GM23338 (cell line): ENCODE data around the gene CDKAL1. TPM values are rescaled to one million over a fixed set of nuclear protein-coding genes. Genes with fewer than 3 reads are reported as not detected.

Experiments
- ATAC-seq: fragments of 200-7000 bp; cut with Tn5 transposase; 3 replicates; pipeline ENCODE4 v1.9.1; 2020
- DNase-seq: peaks from one replicate; pipeline ENCODE4 v3.0.0-alpha.2; 2015; ENCODE audit warnings: low spot score
- H2AFZ ChIP-seq: fragments of 200-600 bp; sonication (generic); 2 replicates; pipeline ENCODE4 v1.8.0; 2016; ENCODE audit warnings: antibody characterized with exemption, mild to moderate bottlenecking, moderate library complexity
- H3F3A ChIP-seq: fragments of 200-600 bp; sonication (generic); replicated peaks from 2 replicates; pipeline ENCODE4 v1.8.0; 2017; ENCODE audit warnings: antibody characterized with exemption, mixed run types, low read depth
- H3K27ac ChIP-seq: fragments of 200-600 bp; sonication (generic); 2 replicates; pipeline ENCODE4 v1.6.1; 2016; ENCODE audit warnings: low read depth
- H3K27me3 ChIP-seq: fragments of 200-600 bp; sonication (generic); 2 replicates; pipeline ENCODE4 v1.8.0; 2016; ENCODE audit warnings: mild to moderate bottlenecking, mixed run types, moderate library complexity; ENCODE audit not compliant: insufficient read depth
- H3K36me3 ChIP-seq: fragments of 200-600 bp; sonication (generic); 2 replicates; pipeline ENCODE4 v1.8.0; 2016; ENCODE audit warnings: mild to moderate bottlenecking; ENCODE audit not compliant: insufficient read depth
- H3K4me1 ChIP-seq: fragments of 200-600 bp; sonication (generic); 2 replicates; pipeline ENCODE4 v1.8.0; 2016; ENCODE audit warnings: mild to moderate bottlenecking, moderate library complexity; ENCODE audit not compliant: insufficient read depth
- H3K4me2 ChIP-seq: fragments of 200-600 bp; sonication (generic); 2 replicates; pipeline ENCODE4 v1.7.1; 2017; ENCODE audit warnings: mixed run types
- H3K4me3 ChIP-seq: fragments of 200-600 bp; sonication (generic); 2 replicates; pipeline ENCODE4 v1.6.1; 2016; ENCODE audit warnings: mixed run types
- H3K79me2 ChIP-seq: fragments of 200-600 bp; sonication (generic); replicated peaks from 2 replicates; pipeline ENCODE4 v1.8.0; 2017; ENCODE audit warnings: mild to moderate bottlenecking; ENCODE audit not compliant: insufficient read depth
- H3K9me2 ChIP-seq: fragments of 200-600 bp; sonication (generic); 2 replicates; pipeline ENCODE4 v1.8.0; 2017; ENCODE audit not compliant: insufficient read depth
- H4K20me1 ChIP-seq: fragments of 200-600 bp; sonication (generic); replicated peaks from 2 replicates; pipeline ENCODE4 v1.8.0; 2017; ENCODE audit warnings: mild to moderate bottlenecking; ENCODE audit not compliant: insufficient read depth
- H3K27ac Mint-ChIP-seq: 2 replicates; pipeline ENCODE4 v1.8.0; 2020; ENCODE audit warnings: inconsistent platforms, mild to moderate bottlenecking, moderate library complexity, mixed read lengths
- H3K27me3 Mint-ChIP-seq: 3 replicates; pipeline ENCODE4 v1.8.0; 2022; ENCODE audit warnings: low read depth, mild to moderate bottlenecking, moderate library complexity, mixed read lengths, inconsistent platforms; ENCODE audit not compliant: insufficient read depth, poor library complexity
- H3K36me3 Mint-ChIP-seq: 3 replicates; pipeline ENCODE4 v1.8.0; 2021; ENCODE audit warnings: low read depth, mild to moderate bottlenecking, inconsistent platforms, moderate library complexity, mixed read lengths
- H3K4me1 Mint-ChIP-seq: 3 replicates; pipeline ENCODE4 v1.8.0; 2020; ENCODE audit warnings: mild to moderate bottlenecking, inconsistent platforms, mixed read lengths
- H3K4me3 Mint-ChIP-seq: 3 replicates; pipeline ENCODE4 v1.8.0; 2021; ENCODE audit warnings: moderate library complexity, mild to moderate bottlenecking, inconsistent platforms, mixed read lengths
- H3K9me3 Mint-ChIP-seq: 3 replicates; pipeline ENCODE4 v1.8.0; 2020; ENCODE audit warnings: moderate library complexity, mild to moderate bottlenecking, inconsistent platforms, mixed read lengths
- POLR2AphosphoS5 ChIP-seq: IDR thresholded peaks from 2 replicates; pipeline ENCODE4 v1.6.1; 2016; ENCODE audit warnings: antibody characterized with exemption, low read depth
- STAT1 ChIP-seq: IDR thresholded peaks from one replicate; pipeline ENCODE4 v1.6.1; 2016; ENCODE audit warnings: antibody characterized with exemption; ENCODE audit not compliant: unreplicated experiment
- polyA plus RNA-seq: library from polyadenylated mRNA; unstranded; fragments of >200 nt; fragmentation: Nextera tagmentation; extraction: Ambion mirVana; gene quantifications from 2 replicates; pipeline ENCODE4 v1.2.1, GENCODE V29; 2016
- total RNA-seq: library from RNA; depleted of rRNA; stranded (reverse); fragments of >200 nt; shearing (Covaris generic); gene quantifications from 2 replicates; pipeline ENCODE4 v1.2.3, GENCODE V29; 2014
- TF ChIP-seq, protein P1 (sequence below): fragments of 250-450 bp; sonication (Bioruptor Pico); IDR thresholded peaks from 2 replicates; pipeline ENCODE4 v1.5.0; 2020; ENCODE audit warnings: mild to moderate bottlenecking, moderate library complexity

Gene CDKAL1
- total and polyA plus RNA-seq, 2 experiments from 2014 or later: 17.8 to 35.0 TPM

DNA sequence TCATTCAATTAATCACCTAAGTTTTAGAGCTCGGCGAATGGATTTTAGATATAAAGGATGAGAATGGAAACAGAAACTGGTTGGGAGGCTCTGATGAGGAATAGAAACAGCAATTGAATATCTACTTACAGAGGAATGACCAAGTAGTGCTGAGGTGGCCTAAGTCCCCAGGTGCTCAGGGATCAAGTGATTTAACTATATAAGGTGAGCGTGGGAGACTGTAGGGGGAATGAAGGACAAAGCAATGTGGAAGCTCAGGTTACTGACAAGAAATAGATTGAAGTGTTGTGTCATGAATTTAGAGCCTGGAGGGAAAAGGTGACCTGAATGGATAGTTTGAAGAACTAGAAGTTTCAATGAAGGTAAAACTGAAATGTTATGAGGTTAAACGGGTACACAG, 563.9 kb downstream of the CDKAL1 start (continued):
- TF ChIP-seq, protein P1, sequence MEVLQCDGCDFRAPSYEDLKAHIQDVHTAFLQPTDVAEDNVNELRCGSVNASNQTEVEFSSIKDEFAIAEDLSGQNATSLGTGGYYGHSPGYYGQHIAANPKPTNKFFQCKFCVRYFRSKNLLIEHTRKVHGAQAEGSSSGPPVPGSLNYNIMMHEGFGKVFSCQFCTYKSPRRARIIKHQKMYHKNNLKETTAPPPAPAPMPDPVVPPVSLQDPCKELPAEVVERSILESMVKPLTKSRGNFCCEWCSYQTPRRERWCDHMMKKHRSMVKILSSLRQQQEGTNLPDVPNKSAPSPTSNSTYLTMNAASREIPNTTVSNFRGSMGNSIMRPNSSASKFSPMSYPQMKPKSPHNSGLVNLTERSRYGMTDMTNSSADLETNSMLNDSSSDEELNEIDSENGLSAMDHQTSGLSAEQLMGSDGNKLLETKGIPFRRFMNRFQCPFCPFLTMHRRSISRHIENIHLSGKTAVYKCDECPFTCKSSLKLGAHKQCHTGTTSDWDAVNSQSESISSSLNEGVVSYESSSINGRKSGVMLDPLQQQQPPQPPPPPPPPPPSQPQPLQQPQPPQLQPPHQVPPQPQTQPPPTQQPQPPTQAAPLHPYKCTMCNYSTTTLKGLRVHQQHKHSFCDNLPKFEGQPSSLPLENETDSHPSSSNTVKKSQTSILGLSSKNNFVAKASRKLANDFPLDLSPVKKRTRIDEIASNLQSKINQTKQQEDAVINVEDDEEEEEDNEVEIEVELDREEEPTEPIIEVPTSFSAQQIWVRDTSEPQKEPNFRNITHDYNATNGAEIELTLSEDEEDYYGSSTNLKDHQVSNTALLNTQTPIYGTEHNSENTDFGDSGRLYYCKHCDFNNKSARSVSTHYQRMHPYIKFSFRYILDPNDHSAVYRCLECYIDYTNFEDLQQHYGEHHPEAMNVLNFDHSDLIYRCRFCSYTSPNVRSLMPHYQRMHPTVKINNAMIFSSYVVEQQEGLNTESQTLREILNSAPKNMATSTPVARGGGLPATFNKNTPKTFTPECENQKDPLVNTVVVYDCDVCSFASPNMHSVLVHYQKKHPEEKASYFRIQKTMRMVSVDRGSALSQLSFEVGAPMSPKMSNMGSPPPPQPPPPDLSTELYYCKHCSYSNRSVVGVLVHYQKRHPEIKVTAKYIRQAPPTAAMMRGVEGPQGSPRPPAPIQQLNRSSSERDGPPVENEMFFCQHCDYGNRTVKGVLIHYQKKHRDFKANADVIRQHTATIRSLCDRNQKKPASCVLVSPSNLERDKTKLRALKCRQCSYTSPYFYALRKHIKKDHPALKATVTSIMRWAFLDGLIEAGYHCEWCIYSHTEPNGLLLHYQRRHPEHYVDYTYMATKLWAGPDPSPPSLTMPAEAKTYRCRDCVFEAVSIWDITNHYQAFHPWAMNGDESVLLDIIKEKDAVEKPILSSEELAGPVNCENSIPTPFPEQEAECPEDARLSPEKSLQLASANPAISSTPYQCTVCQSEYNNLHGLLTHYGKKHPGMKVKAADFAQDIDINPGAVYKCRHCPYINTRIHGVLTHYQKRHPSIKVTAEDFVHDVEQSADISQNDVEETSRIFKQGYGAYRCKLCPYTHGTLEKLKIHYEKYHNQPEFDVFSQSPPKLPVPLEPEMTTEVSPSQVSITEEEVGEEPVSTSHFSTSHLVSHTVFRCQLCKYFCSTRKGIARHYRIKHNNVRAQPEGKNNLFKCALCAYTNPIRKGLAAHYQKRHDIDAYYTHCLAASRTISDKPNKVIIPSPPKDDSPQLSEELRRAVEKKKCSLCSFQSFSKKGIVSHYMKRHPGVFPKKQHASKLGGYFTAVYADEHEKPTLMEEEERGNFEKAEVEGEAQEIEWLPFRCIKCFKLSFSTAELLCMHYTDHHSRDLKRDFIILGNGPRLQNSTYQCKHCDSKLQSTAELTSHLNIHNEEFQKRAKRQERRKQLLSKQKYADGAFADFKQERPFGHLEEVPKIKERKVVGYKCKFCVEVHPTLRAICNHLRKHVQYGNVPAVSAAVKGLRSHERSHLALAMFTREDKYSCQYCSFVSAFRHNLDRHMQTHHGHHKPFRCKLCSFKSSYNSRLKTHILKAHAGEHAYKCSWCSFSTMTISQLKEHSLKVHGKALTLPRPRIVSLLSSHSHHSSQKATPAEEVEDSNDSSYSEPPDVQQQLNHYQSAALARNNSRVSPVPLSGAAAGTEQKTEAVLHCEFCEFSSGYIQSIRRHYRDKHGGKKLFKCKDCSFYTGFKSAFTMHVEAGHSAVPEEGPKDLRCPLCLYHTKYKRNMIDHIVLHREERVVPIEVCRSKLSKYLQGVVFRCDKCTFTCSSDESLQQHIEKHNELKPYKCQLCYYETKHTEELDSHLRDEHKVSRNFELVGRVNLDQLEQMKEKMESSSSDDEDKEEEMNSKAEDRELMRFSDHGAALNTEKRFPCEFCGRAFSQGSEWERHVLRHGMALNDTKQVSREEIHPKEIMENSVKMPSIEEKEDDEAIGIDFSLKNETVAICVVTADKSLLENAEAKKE (CRISPR knock-in tag): no peak
- TF ChIP-seq POLR2AphosphoS5: no peak

DNA sequence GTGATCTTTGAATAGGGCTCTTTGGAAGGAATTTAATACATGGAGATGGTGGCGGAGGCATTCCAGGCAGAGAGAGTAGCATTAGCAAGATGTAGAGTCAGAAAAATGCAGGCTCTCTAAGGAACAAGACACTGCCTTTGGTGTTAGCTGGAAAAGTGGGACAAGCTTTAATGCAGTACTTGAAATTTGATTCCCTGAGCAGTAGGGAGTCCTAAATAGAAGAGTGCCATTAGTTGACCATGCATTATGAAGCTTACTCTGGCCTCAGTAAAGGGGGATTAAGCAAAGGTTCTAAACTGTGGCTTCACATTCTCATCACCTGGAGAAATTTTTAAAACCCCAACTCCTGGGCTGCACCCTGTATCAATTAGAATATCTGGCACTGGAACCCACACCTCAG, 564.5 kb downstream of the CDKAL1 start:
- H3K79me2 ChIP-seq: no peaks in the 10 kb centered on the region
- Mint-ChIP-seq H3K27ac (peak overlapping the region; percentile 46; the same call in 1 of the 2 replicates), H3K4me3 (peak overlapping the region; percentile 11; the same call in 1 of the 3 replicates), H3K4me1 (peaks cover 35% of the 10 kb centered on the region), H3K36me3 (no peaks in the 10 kb centered on the region), H3K27me3 (peaks cover 3% of the 10 kb centered on the region), H3K9me3 (no peaks in the 10 kb centered on the region)
- H3F3A ChIP-seq: no peaks in the 10 kb centered on the region
- no peaks in the 10 kb centered on the region for H3K27me3 ChIP-seq
- H3K4me2 ChIP-seq: peak overlapping the region; percentile 15; the same call in 1 of the 2 replicates
- H3K4me3 ChIP-seq: no peak overlapping the region
- TF ChIP-seq, protein P1 (CRISPR knock-in tag): peak; percentile 18; the same call in 1 of the 2 replicates
- TF ChIP-seq STAT1: no peak
- no peak overlapping the region for H2AFZ ChIP-seq
- DNase-seq (peak; percentile 42), ATAC-seq (peak; percentile 66)
- H3K27ac ChIP-seq: no peak overlapping the region
- peaks cover 28% of the 10 kb centered on the region for H3K4me1 ChIP-seq
- H3K9me2 ChIP-seq: no peaks in the 10 kb centered on the region
- H4K20me1 ChIP-seq: no peaks in the 10 kb centered on the region
- no peaks in the 10 kb centered on the region for H3K36me3 ChIP-seq
